Measurements from ENCODE around the gene METTL1.

GRCh38 chr12:57764662-57765002 is 7.3 kb downstream of the METTL1 start:
- TF ChIP-seq CTCF (IDR thresholded peaks at IDR 0.05 in 4 of 5, conservative IDR thresholded peaks at IDR 0.05 in 1 of 5) (no peak), POLR2A (IDR thresholded peaks at IDR 0.05) (no peak)
